ENCODE measurements around the gene DISP1.
"Not testable (repeated sequence)": the region's sequence is repeated elsewhere in the genome, so short reads cannot be mapped to it uniquely, and the experiment has no call there.

DISP1 gene

DNA sequence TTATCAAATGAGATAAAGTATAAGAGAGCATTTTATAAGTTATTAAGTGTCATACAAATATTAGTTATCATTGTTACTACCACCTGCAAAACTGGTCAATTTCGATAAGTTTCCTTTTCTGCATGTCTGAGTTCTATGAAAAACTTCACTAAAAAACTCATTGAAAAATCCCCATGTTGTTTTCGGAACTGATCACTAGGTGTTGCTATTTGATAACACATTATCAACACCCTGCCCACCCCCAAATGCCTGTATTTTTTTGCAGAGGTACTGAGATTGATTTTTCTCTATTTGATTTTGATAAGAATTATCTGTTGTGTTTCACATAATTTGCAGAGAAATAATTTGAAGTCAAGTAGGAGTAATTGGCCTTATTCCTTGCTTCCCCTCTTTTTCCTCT lies 22.1 kb upstream of the DISP1 start:
- DNase-seq (ENCODE audit: low spot score): peak; percentile 45

DNA sequence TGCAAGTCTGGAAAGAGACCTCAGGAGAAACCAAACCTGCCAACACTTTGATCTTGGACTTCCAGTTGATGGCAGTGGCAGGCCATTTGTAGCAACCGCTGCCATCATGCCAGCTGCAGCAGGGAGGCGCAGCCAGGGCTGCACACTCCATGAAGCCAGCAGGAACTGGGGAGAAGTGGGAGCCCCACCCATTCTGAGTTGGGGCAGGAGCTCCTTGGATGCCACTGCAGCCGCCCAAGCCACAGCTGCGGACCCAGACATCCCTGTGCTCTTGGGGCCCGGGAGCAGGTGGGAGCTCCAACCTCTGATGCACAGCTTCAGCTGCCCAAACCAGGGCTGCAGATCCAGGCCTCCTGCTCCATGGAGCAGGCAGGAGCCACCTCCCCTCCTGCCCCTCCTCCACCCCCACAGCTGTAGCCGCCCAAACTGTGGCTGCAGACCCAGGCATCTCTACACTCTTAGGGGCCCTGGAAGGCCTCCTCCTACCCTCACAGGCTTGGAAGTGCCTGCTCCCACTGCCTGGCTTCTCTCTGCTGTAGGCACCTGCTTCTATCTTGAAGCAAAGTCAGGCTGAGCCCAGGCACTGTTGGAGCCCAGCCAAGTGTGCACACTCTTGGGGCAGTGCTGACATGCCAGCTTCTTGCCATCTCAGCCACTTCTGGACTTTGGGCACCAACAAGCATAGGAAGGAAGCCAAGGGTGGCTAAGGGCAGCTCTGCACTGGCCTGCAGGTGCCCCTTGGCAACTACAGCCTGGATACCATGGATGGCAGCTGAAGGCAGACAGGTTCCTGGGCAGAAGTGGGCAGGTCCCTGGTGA lies 20.0 kb upstream of the DISP1 start:
- no peak for DNase-seq (ENCODE audit: low spot score)

DNA sequence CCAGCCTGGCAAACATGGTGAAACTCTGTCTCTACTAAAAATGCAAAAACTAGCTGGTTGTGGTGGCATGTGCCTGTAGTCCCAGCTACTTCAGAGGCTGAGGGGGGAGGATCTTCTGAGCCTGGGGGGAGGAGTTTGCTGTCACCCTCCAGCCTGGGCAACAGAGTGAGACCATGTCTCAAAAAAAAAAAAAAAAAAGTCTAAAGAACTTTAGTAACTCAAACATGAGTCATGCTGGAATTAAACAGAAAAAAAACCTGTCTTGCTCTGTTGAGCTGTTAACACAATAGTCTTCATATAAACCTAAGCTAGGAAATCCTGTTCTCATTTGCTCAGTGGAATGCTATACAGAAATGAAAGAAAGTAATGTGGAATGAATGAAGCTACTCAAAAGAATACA lies 16.7 kb upstream of the DISP1 start:
- no peak for DNase-seq (ENCODE audit: low spot score)

DNA sequence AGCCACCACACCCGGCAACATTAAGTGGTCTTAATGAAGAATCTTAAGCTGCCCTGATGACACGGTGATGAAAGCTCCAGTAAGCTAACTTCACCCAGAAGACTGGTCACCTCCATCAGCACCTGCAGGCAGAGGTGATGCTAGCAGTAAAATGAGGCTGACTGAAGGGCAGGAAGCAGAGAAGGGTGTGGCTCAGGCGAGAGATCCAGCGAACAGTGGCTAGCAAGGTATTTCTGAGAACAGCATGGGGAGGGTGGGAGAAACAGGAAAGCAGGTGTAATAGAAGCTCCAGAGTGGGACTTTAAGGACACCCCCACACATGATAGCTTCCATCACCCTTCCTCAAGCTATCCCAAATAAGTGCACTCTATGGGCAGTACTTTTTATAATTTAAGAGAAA lies 15.9 kb upstream of the DISP1 start:
- no peak for DNase-seq (ENCODE audit: low spot score)

GRCh38 chr1:222801067-222801466 lies 13.8 kb upstream of the DISP1 start:
- no peak for DNase-seq (ENCODE audit: low spot score)

- DNase-seq (ENCODE audit: low spot score): no peak
Measured at GRCh38 chr1:222811671-222812070, 3.2 kb upstream of the DISP1 start.

DNA sequence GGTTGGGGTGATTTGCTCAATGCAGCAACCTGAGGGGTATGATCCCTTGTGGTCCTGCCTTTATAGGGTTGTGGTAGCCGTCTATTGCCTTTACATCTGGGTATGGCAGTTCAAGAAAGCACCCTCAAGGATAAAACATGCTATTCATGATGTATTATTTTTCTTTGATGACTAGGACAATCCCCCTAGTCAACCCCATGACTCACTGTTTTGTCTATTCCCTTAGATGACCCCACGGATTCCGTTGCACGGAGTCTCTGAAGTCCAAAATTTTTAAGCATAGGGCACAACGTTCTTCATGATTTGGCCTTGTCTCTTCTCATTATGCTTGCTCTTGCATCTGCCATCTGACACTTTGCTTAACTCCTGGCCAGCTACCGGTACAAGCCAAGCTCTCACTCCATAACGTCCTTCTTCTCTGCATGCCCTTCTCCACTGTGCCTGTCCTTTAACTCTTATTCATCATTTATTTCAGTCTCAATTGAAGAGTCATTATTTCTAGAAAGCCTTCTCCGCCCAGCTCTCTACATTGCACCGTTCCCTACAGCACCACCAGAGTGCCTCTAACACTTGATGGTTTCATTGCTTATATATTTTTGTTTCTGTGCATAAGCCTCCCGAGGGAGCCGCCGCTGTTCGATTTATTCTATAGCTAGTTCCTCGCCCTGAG lies 838 bp upstream of the DISP1 start:
- DNase-seq (ENCODE audit: low spot score): no peak

GRCh38 chr1:222815440-222815765 lies 564 bp downstream of the DISP1 start:
- peak; percentile 29 for DNase-seq (ENCODE audit: low spot score)

GRCh38 chr1:222817529-222817928 lies 2.7 kb downstream of the DISP1 start:
- DNase-seq (ENCODE audit: low spot score): peak; percentile 30

DNA sequence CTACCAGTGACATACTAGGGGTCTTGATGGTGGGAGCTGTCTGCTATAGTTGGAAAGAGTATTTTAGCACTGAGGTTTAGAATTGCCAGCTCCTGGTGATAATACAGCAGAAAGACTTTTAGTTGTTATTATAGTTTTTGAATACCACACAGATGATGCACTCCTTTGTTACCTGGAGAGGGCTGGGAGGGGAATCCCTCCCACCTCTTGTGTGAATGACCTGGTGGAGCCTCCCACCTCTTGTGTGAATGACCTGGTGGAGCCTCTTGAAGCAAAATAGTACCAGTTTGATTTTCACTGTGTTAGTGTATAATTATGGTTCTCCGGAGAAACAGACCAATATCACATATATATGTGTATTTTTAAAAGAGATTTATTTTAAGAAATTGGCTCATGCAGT lies 3.3 kb downstream of the DISP1 start:
- no peak for DNase-seq (ENCODE audit: low spot score)

DNA sequence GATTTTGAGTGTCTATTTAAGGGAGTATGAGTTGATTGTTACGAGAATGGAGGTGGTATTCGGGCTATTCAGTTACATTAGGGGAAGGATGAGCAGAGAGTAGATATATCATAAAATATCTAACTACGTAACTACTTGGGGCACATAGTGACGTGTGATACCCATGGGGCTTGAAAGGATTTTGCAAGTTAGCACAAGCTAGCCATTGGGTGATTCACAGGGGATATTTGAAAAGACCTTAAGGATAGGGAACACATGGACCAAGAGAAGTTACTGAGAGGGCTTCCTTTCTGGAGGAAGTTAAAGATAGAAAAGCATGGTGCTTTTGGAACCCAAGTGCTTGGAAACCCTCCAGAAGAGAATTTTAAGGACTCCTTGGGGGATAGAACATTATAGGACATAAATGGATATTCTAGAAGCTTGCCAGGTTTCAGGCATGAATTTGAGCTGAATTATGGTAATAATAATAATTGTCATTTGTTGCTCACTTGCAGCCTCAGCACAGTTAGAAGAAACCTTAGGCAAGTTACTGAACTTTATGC lies 5.4 kb downstream of the DISP1 start:
- no peak for DNase-seq (ENCODE audit: low spot score)

DNA sequence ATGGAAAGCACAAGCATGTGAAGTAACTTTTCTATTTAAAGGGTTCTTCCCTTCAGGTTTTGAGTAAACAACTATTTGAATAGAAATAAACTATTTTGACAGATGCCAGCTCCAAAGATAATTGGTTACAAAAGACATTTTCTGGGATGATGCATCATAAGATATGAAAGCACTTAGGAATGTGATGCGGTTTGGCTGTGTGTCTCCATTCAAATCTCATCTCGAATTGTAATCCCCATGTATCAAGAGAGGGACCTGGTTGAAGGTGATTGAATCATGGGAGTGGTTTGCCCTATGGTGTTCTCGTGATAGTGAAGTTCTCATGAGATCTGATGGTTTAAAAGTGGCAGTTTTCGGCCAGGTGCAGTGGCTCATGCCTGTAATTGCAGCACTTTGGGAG lies 6.4 kb downstream of the DISP1 start:
- no peak for DNase-seq (ENCODE audit: low spot score)

DNA sequence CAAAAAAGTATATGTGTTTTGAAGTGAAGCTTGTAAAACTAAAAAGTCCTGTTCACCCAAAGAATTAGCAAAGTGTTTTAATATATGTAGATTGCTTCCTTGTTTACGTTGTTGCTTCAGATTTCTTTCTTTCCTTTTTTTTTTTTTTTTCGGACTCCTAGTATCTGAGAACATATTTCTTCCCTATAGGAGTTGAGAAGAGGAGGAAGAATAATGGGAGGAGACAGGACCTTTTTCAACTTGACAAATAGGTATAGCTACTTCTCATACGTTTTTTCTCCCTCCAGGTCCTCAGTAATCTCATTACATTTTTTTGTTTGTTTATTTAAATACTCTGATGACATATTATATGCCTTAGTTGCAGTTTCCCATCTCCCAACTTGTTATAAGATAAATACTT lies 8.9 kb downstream of the DISP1 start:
- no peak for DNase-seq (ENCODE audit: low spot score)

DNA sequence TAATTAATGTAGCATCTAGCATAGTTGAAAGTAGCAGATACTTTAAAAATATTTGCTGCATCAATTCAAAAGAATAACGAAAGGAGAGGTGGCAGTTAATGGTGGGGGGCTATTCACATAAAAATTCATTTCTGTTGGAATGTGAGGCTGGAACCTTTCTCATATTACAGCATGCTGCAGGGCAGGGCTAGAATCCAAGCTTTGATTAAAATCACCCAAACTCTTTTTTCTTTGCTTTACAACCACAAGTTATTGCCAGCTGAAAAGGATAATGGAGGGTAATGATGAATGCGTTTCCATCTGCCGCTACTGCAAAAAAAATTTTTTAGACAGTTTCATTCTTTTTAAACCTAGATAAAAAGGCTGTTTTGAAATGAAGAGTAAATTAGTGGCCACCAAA lies 9.8 kb downstream of the DISP1 start:
- DNase-seq (ENCODE audit: low spot score): no peak

DNA sequence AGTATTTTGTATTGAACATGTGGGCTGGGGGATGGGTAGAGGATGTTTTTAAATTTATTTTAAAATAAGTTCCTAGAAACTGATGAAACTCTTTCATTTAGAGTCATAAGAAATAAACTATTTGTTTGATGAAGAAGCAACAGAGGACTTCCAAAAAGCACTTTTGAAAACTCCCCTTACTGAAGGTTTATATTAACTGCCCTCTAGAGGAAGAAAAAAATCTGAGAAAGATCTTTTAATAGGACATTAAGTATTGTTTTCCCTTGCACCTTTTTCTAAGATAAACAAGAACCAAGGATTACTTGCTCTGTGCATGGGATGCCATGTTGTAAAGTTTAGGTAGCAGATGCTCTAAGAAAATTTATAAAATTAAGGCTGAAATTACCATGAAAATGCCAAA lies 14.1 kb downstream of the DISP1 start:
- no peak for DNase-seq (ENCODE audit: low spot score)

- peak; percentile 24 for DNase-seq (ENCODE audit: low spot score)
Measured at GRCh38 chr1:222829868-222830267, 15.0 kb downstream of the DISP1 start.

- DNase-seq (ENCODE audit: low spot score): no peak
Measured at GRCh38 chr1:222833356-222833876, 18.6 kb downstream of the DISP1 start.

DNA sequence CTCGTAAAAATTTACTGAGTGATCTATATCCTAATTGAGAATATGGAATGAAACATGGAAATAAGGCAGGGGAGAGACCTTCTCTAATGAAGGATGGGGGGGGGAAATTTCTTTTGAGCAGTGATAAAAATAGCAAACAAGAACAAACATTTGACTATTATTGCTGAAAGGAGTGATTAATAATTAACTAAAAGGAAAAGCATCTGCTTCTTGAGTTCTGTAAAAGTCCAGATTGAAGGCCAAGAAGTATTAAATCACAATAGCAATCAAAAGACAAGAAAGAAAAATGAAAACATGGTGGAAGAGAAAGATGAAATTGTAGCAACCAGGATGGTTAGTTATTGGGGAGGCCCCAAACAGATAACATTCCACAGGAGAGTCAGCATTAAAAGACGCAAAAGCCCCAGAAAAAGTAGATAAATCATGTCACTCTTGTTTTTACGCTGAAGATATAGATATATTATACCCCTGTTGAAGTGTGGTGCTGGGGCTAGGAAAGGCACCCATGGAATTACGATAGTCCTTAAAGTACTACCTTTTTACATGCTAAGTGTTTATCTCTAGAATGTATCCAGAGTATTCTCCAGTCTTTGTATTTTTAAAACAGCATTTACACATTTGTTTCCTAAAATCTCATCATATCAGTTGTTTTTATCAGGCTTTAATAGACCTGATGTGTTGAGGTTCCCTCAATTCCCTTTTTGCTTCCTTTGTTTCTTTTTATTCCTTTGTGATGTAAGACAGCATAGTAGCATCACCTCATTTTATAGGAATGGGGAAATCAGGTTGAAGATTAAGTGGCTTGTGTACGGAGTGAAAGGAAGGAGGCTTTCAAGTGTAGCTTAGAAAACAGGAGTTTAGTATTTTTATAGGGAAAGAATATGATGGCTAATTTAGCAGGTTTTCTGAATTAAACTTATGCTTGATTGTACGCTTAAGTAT lies 28.9 kb downstream of the DISP1 start:
- DNase-seq (ENCODE audit: low spot score): no peak

GRCh38 chr1:222844411-222844779 lies 29.6 kb downstream of the DISP1 start:
- no peak for DNase-seq (ENCODE audit: low spot score)

- no peak for DNase-seq (ENCODE audit: low spot score)
Measured at GRCh38 chr1:222845763-222846162, 30.9 kb downstream of the DISP1 start.

- not testable (repeated sequence) for DNase-seq (ENCODE audit: low spot score)
Measured at GRCh38 chr1:222850550-222850949, 35.7 kb downstream of the DISP1 start.

DNA sequence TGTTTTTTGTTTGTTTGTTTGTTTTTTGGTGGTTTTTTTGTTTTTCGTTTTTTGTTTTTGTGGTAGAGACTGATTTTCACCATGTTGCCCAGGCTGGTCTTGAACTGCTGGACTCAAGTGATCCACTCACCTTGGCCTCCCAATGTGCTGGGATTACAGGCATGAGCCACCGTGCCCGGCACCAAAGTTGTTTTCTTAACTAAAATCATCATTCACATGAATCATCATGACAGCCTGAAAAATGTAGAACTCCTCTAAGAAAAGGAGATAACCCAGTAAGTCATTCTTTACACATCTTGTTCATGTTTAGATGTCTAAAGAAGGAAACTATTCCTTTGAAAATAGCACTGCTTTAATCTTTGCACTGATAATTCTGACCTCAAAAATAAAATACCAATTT lies 37.5 kb downstream of the DISP1 start:
- DNase-seq (ENCODE audit: low spot score): no peak

Measured in pons (tissue), 1 donor.